Sigmoid colon (tissue), 4 donors: Measurements from ENCODE around the gene ATP2C1.

Experiments used
- EP300 ChIP-seq, 4 donors: sonication (generic); formaldehyde crosslinking; IDR thresholded peaks; one replicate each; pipeline ENCODE4 v1.6.1; 2017; ENCODE audit warnings: antibody characterized with exemption in 4 of 4
- POLR2A ChIP-seq, 2 donors: fragments of 450-650 bp; IDR thresholded peaks; one replicate each; pipeline ENCODE4 v1.6.1; 2016; ENCODE audit warnings: antibody characterized with exemption in 2 of 2, mild to moderate bottlenecking in 2 of 2, moderate library complexity in 2 of 2
- POLR2AphosphoS5 ChIP-seq, 4 donors: sonication (generic); formaldehyde crosslinking; IDR thresholded peaks; one replicate each; pipeline ENCODE4 v1.6.1; 2017; ENCODE audit warnings: antibody characterized with exemption in 4 of 4
- TF ChIP-seq, protein P1 (sequence below), 4 experiments: fragments of 450-650 bp in 3 of 4; fragments of 200-600 bp in 1 of 4; IDR thresholded peaks; one replicate each; pipeline ENCODE4 v1.5.1; 2016 to 2019; ENCODE audit warnings: antibody characterized with exemption in 4 of 4, mild to moderate bottlenecking in 3 of 4, moderate library complexity in 2 of 4

DNA sequence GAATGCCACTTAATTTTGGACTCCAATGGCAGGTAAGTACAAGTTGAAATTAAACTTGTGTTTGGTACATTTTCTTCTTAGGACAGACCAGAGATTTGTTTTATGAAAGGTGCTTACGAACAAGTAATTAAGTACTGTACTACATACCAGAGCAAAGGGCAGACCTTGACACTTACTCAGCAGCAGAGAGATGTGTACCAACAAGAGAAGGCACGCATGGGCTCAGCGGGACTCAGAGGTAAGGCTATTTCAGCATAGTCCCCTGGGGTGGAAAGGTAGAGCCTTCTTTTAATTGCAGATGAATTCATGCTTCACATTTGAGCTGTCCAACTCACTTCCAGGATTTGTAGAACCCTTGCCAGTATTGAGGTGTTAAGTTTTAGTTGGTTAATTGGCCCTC lies 81.4 kb downstream of the ATP2C1 start:
- TF ChIP-seq POLR2A (IDR thresholded peaks at IDR 0.05) (no peak), EP300 (IDR thresholded peaks at IDR 0.05) (no peak), POLR2AphosphoS5 (IDR thresholded peaks at IDR 0.05) (no peak)
- TF ChIP-seq, protein P1, sequence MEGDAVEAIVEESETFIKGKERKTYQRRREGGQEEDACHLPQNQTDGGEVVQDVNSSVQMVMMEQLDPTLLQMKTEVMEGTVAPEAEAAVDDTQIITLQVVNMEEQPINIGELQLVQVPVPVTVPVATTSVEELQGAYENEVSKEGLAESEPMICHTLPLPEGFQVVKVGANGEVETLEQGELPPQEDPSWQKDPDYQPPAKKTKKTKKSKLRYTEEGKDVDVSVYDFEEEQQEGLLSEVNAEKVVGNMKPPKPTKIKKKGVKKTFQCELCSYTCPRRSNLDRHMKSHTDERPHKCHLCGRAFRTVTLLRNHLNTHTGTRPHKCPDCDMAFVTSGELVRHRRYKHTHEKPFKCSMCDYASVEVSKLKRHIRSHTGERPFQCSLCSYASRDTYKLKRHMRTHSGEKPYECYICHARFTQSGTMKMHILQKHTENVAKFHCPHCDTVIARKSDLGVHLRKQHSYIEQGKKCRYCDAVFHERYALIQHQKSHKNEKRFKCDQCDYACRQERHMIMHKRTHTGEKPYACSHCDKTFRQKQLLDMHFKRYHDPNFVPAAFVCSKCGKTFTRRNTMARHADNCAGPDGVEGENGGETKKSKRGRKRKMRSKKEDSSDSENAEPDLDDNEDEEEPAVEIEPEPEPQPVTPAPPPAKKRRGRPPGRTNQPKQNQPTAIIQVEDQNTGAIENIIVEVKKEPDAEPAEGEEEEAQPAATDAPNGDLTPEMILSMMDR (IDR thresholded peaks at IDR 0.05) = no peak
